ENCODE measurements around the gene EMX2. TPM values are rescaled to one million over a fixed set of nuclear protein-coding genes. Genes with fewer than 3 reads are reported as not detected.

The EMX2 gene
- total and polyA plus RNA-seq, 2 donors (not counting 3 experiments of a cell fraction or from before 2014, with no cell fraction given) = not detected

DNA sequence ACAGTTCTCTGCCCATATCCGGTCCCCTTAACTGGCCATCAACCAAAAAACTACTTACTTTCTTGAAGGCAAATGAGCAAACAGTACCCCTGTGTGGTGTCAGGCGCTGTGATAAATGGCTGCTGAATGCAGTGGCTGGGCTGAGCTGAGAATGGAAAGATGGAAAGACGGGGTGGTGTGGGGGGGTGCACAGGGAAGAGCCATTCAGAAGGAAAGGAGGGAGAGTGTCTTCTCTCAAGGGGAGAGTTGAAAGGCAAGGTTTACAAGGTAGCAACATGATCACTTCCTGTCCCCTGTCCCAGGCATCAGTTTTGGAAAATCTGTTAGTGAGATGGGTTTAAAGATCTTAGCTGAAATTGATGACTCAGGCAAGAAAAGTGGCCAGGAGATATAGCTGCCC is 22.5 kb downstream of the EMX2 start:
- ChIA-PET POLR2A (no interaction called here), CTCF (no interaction called here)
- no TSS peak for BruUV-seq (replicated peaks)
- no peaks in the 10 kb centered on the region for H3K79me2 ChIP-seq (ENCODE audit: control insufficient read depth, insufficient read depth, low read length)
- FAIRE-seq (no peak), DNase-seq (ENCODE audit: low read depth, low spot score) (no peak)
- intact Hi-C loops (cut with micrococcal nuclease) = no loop called here
- no peaks in the 10 kb centered on the region for H3K9me1 ChIP-seq (replicated peaks; ENCODE audit: control insufficient read depth, extremely low read depth, insufficient read depth, low read length)
- no peaks in the 10 kb centered on the region for H4K20me1 ChIP-seq (replicated peaks; ENCODE audit: control insufficient read depth, extremely low read depth, insufficient read depth, low read length)
- no peaks in the 10 kb centered on the region for H3K9me3 ChIP-seq (replicated peaks; ENCODE audit: control insufficient read depth, insufficient read depth, low read length)
- H3K4me2 ChIP-seq (ENCODE audit: insufficient read depth, low read length) = no peak overlapping the region
- TF ChIP-seq GATA2 (IDR thresholded peaks at IDR 0.05; ENCODE audit: insufficient read depth, insufficient read length, low read depth, low read length) = no peak
- TF ChIP-seq JUN (IDR thresholded peaks at IDR 0.05; ENCODE audit: borderline replicate concordance, insufficient read depth, insufficient read length, low read depth) = no peak
- no peak for TF ChIP-seq MYC (IDR thresholded peaks at IDR 0.05; ENCODE audit: low read depth, low read length)
- TF ChIP-seq, protein P1, sequence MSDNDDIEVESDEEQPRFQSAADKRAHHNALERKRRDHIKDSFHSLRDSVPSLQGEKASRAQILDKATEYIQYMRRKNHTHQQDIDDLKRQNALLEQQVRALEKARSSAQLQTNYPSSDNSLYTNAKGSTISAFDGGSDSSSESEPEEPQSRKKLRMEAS (IDR thresholded peaks at IDR 0.05; ENCODE audit: insufficient read depth, insufficient read length) = no peak
- TF ChIP-seq, protein P2, sequence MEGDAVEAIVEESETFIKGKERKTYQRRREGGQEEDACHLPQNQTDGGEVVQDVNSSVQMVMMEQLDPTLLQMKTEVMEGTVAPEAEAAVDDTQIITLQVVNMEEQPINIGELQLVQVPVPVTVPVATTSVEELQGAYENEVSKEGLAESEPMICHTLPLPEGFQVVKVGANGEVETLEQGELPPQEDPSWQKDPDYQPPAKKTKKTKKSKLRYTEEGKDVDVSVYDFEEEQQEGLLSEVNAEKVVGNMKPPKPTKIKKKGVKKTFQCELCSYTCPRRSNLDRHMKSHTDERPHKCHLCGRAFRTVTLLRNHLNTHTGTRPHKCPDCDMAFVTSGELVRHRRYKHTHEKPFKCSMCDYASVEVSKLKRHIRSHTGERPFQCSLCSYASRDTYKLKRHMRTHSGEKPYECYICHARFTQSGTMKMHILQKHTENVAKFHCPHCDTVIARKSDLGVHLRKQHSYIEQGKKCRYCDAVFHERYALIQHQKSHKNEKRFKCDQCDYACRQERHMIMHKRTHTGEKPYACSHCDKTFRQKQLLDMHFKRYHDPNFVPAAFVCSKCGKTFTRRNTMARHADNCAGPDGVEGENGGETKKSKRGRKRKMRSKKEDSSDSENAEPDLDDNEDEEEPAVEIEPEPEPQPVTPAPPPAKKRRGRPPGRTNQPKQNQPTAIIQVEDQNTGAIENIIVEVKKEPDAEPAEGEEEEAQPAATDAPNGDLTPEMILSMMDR (IDR thresholded peaks at IDR 0.05; ENCODE audit: extremely low read depth in 1 of 2, insufficient read depth in 1 of 2, low read depth in 1 of 2, low read length in 2 of 2) = no peak
- TF ChIP-seq POLR2AphosphoS5 (IDR thresholded peaks at IDR 0.05; ENCODE audit: insufficient read depth, low read depth, low read length) = no peak
- TF ChIP-seq EZH2 (IDR thresholded peaks at IDR 0.05; ENCODE audit: borderline replicate concordance, low read depth, low read length, severe bottlenecking) = no peak
- TF ChIP-seq FOS (IDR thresholded peaks at IDR 0.05; ENCODE audit: borderline replicate concordance, insufficient read depth, low read length) = no peak
- TF ChIP-seq POLR2A (IDR thresholded peaks at IDR 0.05; ENCODE audit: low read depth, low read length) = no peak
- H3K9ac ChIP-seq (replicated peaks; ENCODE audit: extremely low read depth, insufficient read depth, low read length) = no peak overlapping the region
- H3K4me1 ChIP-seq (ENCODE audit: control insufficient read depth, extremely low read depth, insufficient read depth, low read length) = no peaks in the 10 kb centered on the region
- no peaks in the 10 kb centered on the region for H3K27me3 ChIP-seq (ENCODE audit: control insufficient read depth in 2 of 2, insufficient read depth in 2 of 2, low read length in 2 of 2)
- no peak overlapping the region for H2AFZ ChIP-seq (ENCODE audit: low read depth, low read length)
- H3K36me3 ChIP-seq (ENCODE audit: control insufficient read depth in 2 of 2, extremely low read depth in 1 of 2, insufficient read depth in 2 of 2, low read length in 2 of 2) = no peaks in the 10 kb centered on the region
- dilution Hi-C loops (cut with MboI; ENCODE audit: extremely low pct_ligation_motif_present, low sequenced_read_pairs) = no loop called here
- no peak overlapping the region for H3K27ac ChIP-seq (ENCODE audit: insufficient read depth, low read depth, low read length)
- no peak overlapping the region for H3K4me3 ChIP-seq (replicated peaks in 1 of 3; ENCODE audit: insufficient read depth in 1 of 3, low read depth in 1 of 3, low read length in 3 of 3)
